HepG2 (cell line): ENCODE measurements around the gene SOAT2. TPM values are rescaled to one million over a fixed set of nuclear protein-coding genes. Genes with fewer than 3 reads are reported as not detected.

Experiments used
- ATF7 ChIP-seq, 2 experiments: fragments of 450-650 bp in 1 of 2; sonication (generic) in 1 of 2; formaldehyde crosslinking in 1 of 2; IDR thresholded peaks; 2 replicates each; pipeline versions ENCODE4 v1.4.0 to v1.6.1; 2016 to 2020; ENCODE audit warnings: antibody characterized with exemption in 1 of 2, mild to moderate bottlenecking in 1 of 2, missing genetic modification reagents in 1 of 2
- DR1 ChIP-seq: sonication (generic); formaldehyde crosslinking; IDR thresholded peaks from 2 replicates; pipeline ENCODE4 v1.8.0; 2021; ENCODE audit warnings: mild to moderate bottlenecking, missing genetic modification reagents, inconsistent platforms
- DZIP1 ChIP-seq: sonication (generic); formaldehyde crosslinking; IDR thresholded peaks from 2 replicates; pipeline ENCODE4 v1.5.0; 2020; ENCODE audit warnings: mild to moderate bottlenecking, missing genetic modification reagents
- HMGA1 ChIP-seq: sonication (generic); formaldehyde crosslinking; conservative IDR thresholded peaks from 2 replicates; pipeline ENCODE4 v1.4.0; 2020; ENCODE audit warnings: missing genetic modification reagents
- IRF9 ChIP-seq: sonication (generic); formaldehyde crosslinking; IDR thresholded peaks from 2 replicates; pipeline ENCODE4 v1.8.0; 2022; ENCODE audit warnings: missing genetic modification reagents, mild to moderate bottlenecking, borderline replicate concordance
- JDP2 ChIP-seq: sonication (generic); formaldehyde crosslinking; IDR thresholded peaks from 2 replicates; pipeline ENCODE4 v1.8.1; 2022; ENCODE audit warnings: missing genetic modification reagents, borderline replicate concordance
- KLF16 ChIP-seq, 2 experiments: sonication (generic) in 1 of 2; formaldehyde crosslinking in 1 of 2; IDR thresholded peaks; 2 replicates each; pipeline versions ENCODE4 v1.6.1 to v1.8.0; 2016 to 2023; ENCODE audit warnings: missing genetic modification reagents in 2 of 2, missing compliant biosample characterization in 1 of 2
- NFKB2 ChIP-seq: sonication (generic); formaldehyde crosslinking; IDR thresholded peaks from 2 replicates; pipeline ENCODE4 v1.4.0; 2020; ENCODE audit warnings: missing genetic modification reagents, borderline replicate concordance
- PAF1 ChIP-seq: IDR thresholded peaks from 2 replicates; pipeline ENCODE4 v1.6.1; 2016; ENCODE audit warnings: missing genetic modification reagents, missing compliant biosample characterization
- TARDBP ChIP-seq: sonication (generic); formaldehyde crosslinking; IDR thresholded peaks from 2 replicates; pipeline ENCODE4 v1.8.0; 2022; ENCODE audit warnings: mild to moderate bottlenecking, missing genetic modification reagents
- ZBTB33 ChIP-seq: sonication (generic); formaldehyde crosslinking; IDR thresholded peaks from 2 replicates; pipeline ENCODE4 v1.4.0; 2020; ENCODE audit warnings: missing genetic modification reagents
- ZBTB34 ChIP-seq: sonication (generic); formaldehyde crosslinking; IDR thresholded peaks from 2 replicates; pipeline ENCODE4 v1.8.0; 2022; ENCODE audit warnings: mild to moderate bottlenecking, missing genetic modification reagents
- ZBTB7A ChIP-seq: sonication (generic); formaldehyde crosslinking; IDR thresholded peaks from 2 replicates; pipeline ENCODE4 v1.8.0; 2022; ENCODE audit warnings: mild to moderate bottlenecking, missing genetic modification reagents
- ZHX1 ChIP-seq: sonication (generic); formaldehyde crosslinking; IDR thresholded peaks from 2 replicates; pipeline ENCODE4 v1.8.1; 2022; ENCODE audit warnings: low read depth, mild to moderate bottlenecking, missing genetic modification reagents
- ZNF567 ChIP-seq: sonication (generic); formaldehyde crosslinking; IDR thresholded peaks from 2 replicates; pipeline ENCODE4 v1.8.1; 2023; ENCODE audit warnings: mild to moderate bottlenecking, missing genetic modification reagents, borderline replicate concordance
- ZNF691 ChIP-seq: sonication (generic); formaldehyde crosslinking; IDR thresholded peaks from 2 replicates; pipeline ENCODE4 v1.4.0; 2020; ENCODE audit warnings: missing genetic modification reagents, low read depth, mild to moderate bottlenecking, borderline replicate concordance
- polyA plus RNA-seq, 8 experiments: library from polyadenylated mRNA; depleted of rRNA in 3 of 8; stranded (reverse) in 7 of 8; unstranded in 1 of 8; fragments of >200 nt; fragmentation: Illumina TruSeq in 4 of 8; extraction: Trizol in 4 of 8; gene quantifications; 2 replicates each; pipeline versions ENCODE4 v1.2.1 to v1.2.3, GENCODE V29; 2011 to 2016; ENCODE audit warnings: low read depth in 4 of 8, missing spikeins in 1 of 8, mixed read lengths in 1 of 8; ENCODE audit not compliant: insufficient read depth in 1 of 8
- total RNA-seq, 5 experiments: library from RNA; depleted of rRNA; stranded (reverse); fragments of >200 nt; fragmentation: Illumina TruSeq; extraction: Trizol; gene quantifications; 2 replicates each; pipeline ENCODE4 v1.2.3, GENCODE V29; 2016; ENCODE audit warnings: low read depth in 1 of 5

SOAT2 gene
- total and polyA plus RNA-seq, 2 of the 13 experiments (the other 11 are each of a cell fraction or from before 2014, with no cell fraction given), result 14.9 to 108 TPM

- TF ChIP-seq ZNF691 (CRISPR knock-in tag) (no peak), ZNF567 (no peak), KLF16 (CRISPR knock-in tag; IDR thresholded peaks at IDR 0.05) (0 out of 4 replicates have a peak, but pooled peaks of 1 of the 2 experiments have one; percentile 23), TARDBP (peak; percentile 24; the same call in 1 of the 2 replicates), ZBTB7A (no peak), IRF9 (CRISPR knock-in tag) (no peak), ATF7 (IDR thresholded peaks at IDR 0.05) (no peak), ATF7 (CRISPR knock-in tag; IDR thresholded peaks at IDR 0.05) (no peak), PAF1 (CRISPR knock-in tag) (no peak), ZHX1 (CRISPR knock-in tag) (no peak), ZBTB34 (0 out of 2 replicates have a peak, but pooled peaks have one; percentile 6), NFKB2 (CRISPR knock-in tag) (no peak), ZBTB33 (CRISPR knock-in tag) (no peak), DZIP1 (CRISPR knock-in tag) (no peak), JDP2 (CRISPR knock-in tag) (no peak), HMGA1 (no peak), DR1 (CRISPR knock-in tag) (no peak)
Observed at GRCh38 chr12:53145383-53146260, 42.3 kb downstream of the SOAT2 start (continued).
